Measurements from ENCODE around the gene SIX3. TPM values are rescaled to one million over a fixed set of nuclear protein-coding genes. Genes with fewer than 3 reads are reported as not detected.
A peak's percentile ranks its signal among the peaks of the same experiment; 100 is the strongest.

SIX3 gene
- not detected for total RNA-seq (2021; fragmentation: NEBNext Ultra II Directional; extraction: Animal tissue kit (Norgen Biotek cat#: 25700))
- long read RNA-seq, result 0 reads

DNA sequence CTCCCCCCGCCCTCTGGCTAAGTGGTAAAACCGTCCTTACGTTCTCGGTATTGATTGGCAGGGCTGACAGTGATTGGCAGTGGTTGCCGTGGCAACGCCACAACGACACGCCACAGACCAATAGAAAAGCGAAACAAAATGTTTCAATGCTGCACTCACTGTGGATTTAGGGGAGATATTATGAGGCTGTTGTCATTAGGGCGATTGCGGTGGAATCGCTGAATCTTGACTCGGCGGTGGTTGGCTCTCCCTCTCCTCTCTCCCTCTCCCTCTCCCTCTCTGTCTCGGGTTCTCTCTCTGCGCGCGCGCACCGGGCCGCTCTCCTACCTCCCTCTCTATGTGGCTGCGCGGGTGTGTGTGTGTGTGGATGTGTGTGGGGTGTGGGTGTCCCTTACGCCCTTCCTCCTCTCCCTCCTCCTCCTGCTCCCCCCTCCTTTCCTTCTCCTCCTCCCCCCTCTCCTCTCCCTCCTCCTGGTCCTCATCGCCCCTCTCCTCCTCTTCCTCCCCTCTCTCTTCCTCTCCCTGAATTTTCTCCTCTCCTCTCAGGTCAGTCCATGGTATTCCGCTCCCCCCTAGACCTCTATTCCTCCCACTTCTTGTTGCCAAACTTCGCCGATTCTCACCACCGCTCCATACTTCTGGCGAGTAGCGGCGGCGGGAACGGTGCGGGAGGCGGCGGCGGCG is at the start of gene SIX3:
TSS of gene SIX3 (plus strand) at position 152 of the 684 bp plus-strand sequence. CDS start at position 555, 403 bp downstream.
- Mint-ChIP-seq H3K27me3 (ENCODE audit: insufficient read depth) (peaks cover 83% of the 10 kb centered on the region), H3K27ac (no peak within 1 kb of the TSS; the same call in 1 of the 2 replicates), H3K36me3 (ENCODE audit: low read depth) (no peaks in the 10 kb centered on the region), H3K4me3 (peak within 1 kb of the TSS; percentile 72), H3K9me3 (no peaks in the 10 kb centered on the region), H3K4me1 (ENCODE audit: low read depth) (peaks cover 7% of the 10 kb centered on the region; the same call in 1 of the 2 replicates)
- TF ChIP-seq, protein P1, sequence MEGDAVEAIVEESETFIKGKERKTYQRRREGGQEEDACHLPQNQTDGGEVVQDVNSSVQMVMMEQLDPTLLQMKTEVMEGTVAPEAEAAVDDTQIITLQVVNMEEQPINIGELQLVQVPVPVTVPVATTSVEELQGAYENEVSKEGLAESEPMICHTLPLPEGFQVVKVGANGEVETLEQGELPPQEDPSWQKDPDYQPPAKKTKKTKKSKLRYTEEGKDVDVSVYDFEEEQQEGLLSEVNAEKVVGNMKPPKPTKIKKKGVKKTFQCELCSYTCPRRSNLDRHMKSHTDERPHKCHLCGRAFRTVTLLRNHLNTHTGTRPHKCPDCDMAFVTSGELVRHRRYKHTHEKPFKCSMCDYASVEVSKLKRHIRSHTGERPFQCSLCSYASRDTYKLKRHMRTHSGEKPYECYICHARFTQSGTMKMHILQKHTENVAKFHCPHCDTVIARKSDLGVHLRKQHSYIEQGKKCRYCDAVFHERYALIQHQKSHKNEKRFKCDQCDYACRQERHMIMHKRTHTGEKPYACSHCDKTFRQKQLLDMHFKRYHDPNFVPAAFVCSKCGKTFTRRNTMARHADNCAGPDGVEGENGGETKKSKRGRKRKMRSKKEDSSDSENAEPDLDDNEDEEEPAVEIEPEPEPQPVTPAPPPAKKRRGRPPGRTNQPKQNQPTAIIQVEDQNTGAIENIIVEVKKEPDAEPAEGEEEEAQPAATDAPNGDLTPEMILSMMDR (IDR thresholded peaks at IDR 0.05), result no peak
- no peak for DNase-seq

DNA sequence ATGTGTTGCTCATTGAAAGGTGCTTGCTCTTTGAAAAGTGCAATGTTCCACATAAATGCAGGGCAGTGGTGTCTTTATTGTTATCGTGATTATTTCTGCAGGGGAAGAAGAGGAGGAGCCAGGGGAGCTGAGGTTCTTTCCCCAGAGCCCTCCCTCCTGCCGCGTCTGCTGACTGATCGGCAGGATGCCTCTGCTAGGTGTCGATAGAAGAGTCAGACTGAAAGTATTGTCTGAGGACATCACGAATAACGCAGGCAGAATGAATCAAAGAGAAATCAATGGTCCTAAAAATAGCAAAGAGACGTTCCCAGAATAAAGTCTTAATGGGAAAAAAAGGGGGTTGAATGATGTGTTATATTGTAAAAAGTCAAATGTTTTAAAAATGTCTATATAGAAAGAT is 47.4 kb upstream of the SIX3 start:
- H3K9me3 Mint-ChIP-seq, result peaks cover 12% of the 10 kb centered on the region; the same call in 1 of the 2 replicates
- peaks cover 19% of the 10 kb centered on the region for H3K27me3 Mint-ChIP-seq (ENCODE audit: insufficient read depth)
- H3K4me3 Mint-ChIP-seq, result no peak overlapping the region
- no peaks in the 10 kb centered on the region for H3K4me1 Mint-ChIP-seq (ENCODE audit: low read depth)
- DNase-seq, result no peak
- no peak overlapping the region for H3K27ac Mint-ChIP-seq
- H3K36me3 Mint-ChIP-seq (ENCODE audit: low read depth), result no peaks in the 10 kb centered on the region
- TF ChIP-seq, protein P1 (IDR thresholded peaks at IDR 0.05), result no peak

DNA sequence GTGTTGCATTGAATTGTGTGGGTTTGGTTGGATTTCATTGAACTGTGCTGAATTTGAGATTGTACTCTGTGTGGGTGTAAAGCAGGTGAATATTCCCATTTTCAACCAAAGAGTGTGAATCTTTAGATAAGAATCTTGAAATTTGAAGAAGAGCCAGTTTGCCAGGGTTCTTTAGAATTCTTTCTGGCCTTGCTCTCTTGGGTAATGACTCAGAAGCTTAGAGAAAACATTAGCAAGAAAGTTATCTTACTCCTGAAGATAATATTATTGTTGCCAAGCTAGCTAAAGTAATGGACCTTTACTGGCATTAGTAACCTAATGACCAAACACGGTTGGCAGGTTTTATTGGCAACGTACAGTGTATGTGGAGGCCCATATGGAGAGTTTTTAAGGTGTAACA is 46.4 kb upstream of the SIX3 start:
- TF ChIP-seq, protein P1 (IDR thresholded peaks at IDR 0.05), result no peak
- H3K27me3 Mint-ChIP-seq (ENCODE audit: insufficient read depth), result peaks cover 23% of the 10 kb centered on the region

DNA sequence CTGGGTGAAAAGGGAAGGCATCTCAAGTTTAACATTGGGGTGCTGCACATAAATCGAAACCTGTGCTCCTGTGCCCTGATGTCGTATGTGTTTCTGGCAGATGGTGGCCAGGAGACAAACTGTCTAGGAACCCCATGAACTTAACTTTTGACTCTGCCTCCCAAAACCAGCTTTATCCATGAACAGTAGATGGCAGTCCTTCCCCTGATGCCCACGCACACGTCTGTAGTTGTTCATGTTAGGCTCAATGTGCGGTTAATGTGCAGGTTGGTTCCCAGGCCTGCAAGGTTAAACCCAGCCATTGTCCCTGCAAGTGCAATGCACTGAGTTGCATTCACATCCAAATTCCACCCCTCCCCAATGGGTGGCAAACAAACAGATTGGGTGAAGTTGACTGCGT is 44.1 kb upstream of the SIX3 start:
- Mint-ChIP-seq H3K9me3 (peaks cover 5% of the 10 kb centered on the region; the same call in 1 of the 2 replicates), H3K4me1 (ENCODE audit: low read depth) (no peaks in the 10 kb centered on the region), H3K36me3 (ENCODE audit: low read depth) (no peaks in the 10 kb centered on the region), H3K4me3 (no peak overlapping the region), H3K27me3 (ENCODE audit: insufficient read depth) (peaks cover 32% of the 10 kb centered on the region), H3K27ac (no peak overlapping the region)
- TF ChIP-seq, protein P1 (IDR thresholded peaks at IDR 0.05), result no peak
- DNase-seq, result no peak

More for the DNA sequence above, 46.4 kb upstream of the SIX3 start:
- Mint-ChIP-seq H3K36me3 (ENCODE audit: low read depth) (no peaks in the 10 kb centered on the region), H3K27ac (no peak overlapping the region), H3K4me1 (ENCODE audit: low read depth) (no peaks in the 10 kb centered on the region), H3K9me3 (peaks cover 12% of the 10 kb centered on the region; the same call in 1 of the 2 replicates), H3K4me3 (no peak overlapping the region)
- no peak for DNase-seq

DNA sequence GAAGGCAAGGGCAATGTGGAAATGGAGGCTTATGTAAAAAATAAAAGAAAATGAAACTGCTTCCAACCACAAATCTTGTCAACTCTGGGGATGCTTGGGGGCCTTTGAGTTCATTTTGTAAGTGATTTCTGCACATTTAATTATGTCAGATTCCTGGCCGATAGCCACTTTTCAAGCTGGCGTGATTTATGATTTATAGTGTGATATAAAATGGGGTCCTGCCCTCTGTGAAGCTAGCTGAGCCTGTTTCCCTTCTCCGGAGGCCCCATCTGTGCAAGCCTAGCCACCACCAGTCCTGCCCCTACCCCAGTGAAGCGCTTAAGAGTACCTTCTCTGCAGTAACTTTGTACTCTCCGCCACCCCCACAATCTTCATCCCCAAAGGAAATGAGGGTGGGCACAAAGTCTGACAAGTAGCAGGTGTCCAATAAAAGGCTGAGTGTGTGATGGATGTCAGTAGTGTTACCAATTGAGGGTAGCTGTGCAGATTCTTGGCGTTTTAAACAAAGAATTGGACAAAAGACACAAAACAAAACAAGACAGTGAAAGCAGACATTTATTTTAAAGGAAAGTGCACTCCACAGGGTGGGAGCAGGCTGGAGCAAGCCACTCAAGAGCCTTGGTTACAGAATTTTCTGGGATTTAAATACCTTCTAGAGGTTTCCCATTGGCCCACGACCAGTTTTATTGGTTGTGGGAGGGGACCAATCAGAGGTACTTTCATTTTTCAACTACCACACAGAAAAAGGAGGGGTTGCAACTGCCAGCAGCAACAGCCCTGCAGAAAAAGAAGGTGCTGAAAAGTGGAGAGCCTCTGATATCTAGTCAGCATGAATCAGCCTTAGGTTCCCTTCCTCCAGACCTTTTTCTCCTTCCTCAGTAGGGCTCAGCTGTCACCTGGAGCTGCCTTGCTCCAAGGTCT is 39.0 kb upstream of the SIX3 start:
- TF ChIP-seq, protein P1 (IDR thresholded peaks at IDR 0.05), result no peak
- no peaks in the 10 kb centered on the region; the same call in 1 of the 2 replicates for H3K9me3 Mint-ChIP-seq

More for the DNA sequence above, 39.0 kb upstream of the SIX3 start:
- Mint-ChIP-seq H3K27ac (no peak overlapping the region), H3K4me1 (ENCODE audit: low read depth) (no peaks in the 10 kb centered on the region), H3K36me3 (ENCODE audit: low read depth) (no peaks in the 10 kb centered on the region; the same call in 1 of the 2 replicates), H3K4me3 (no peak overlapping the region), H3K27me3 (ENCODE audit: insufficient read depth) (peaks cover 30% of the 10 kb centered on the region)
- DNase-seq, result no peak
